Mesothelial cell of epicardium (in vitro differentiated cells): ENCODE data around the gene GSN. TPM values are rescaled to one million over a fixed set of nuclear protein-coding genes. Genes with fewer than 3 reads are reported as not detected.

Source experiments
- DNase-seq, 2 experiments: peaks; one replicate each; pipeline ENCODE4 v3.0.0; 2021; ENCODE audit warnings: low spot score in 2 of 2; ENCODE audit not compliant: unreplicated experiment in 2 of 2
- H3K27ac Mint-ChIP-seq: 2 replicates; pipeline ENCODE4 v1.8.0; 2021; ENCODE audit warnings: mixed read lengths
- H3K27me3 Mint-ChIP-seq: 2 replicates; pipeline ENCODE4 v1.8.0; 2021; ENCODE audit warnings: low read depth, mixed read lengths
- H3K36me3 Mint-ChIP-seq: 2 replicates; pipeline ENCODE4 v1.8.0; 2021; ENCODE audit warnings: mixed read lengths
- H3K4me1 Mint-ChIP-seq: 2 replicates; pipeline ENCODE4 v1.8.0; 2021; ENCODE audit warnings: mixed read lengths
- H3K4me3 Mint-ChIP-seq: 2 replicates; pipeline ENCODE4 v1.8.0; 2021; ENCODE audit warnings: mild to moderate bottlenecking, moderate library complexity, mixed read lengths
- H3K9me3 Mint-ChIP-seq: 2 replicates; pipeline ENCODE4 v1.8.0; 2021; ENCODE audit warnings: mixed read lengths
- CTCF ChIP-seq: fragments of 200-600 bp; sonication (generic); IDR thresholded peaks from one replicate; pipeline ENCODE4 v1.5.0; 2021; ENCODE audit warnings: antibody characterized with exemption; ENCODE audit not compliant: unreplicated experiment
- total RNA-seq: library from RNA; stranded (reverse); gene quantifications from 3 replicates; pipeline ENCODE4 v1.2.1, GENCODE V29; 2021

GSN gene
- total RNA-seq, 1 donor from 2014 or later = 114 TPM

GRCh38 chr9:121348221-121348620 lies 80.3 kb downstream of the GSN start:
- H3K9me3 Mint-ChIP-seq = no peaks in the 10 kb centered on the region
- peaks cover 13% of the 10 kb centered on the region for H3K36me3 Mint-ChIP-seq
- H3K4me1 Mint-ChIP-seq = peaks cover 33% of the 10 kb centered on the region
- H3K4me3 Mint-ChIP-seq = no peak overlapping the region
- peak overlapping the region; percentile 7 for H3K27ac Mint-ChIP-seq
- H3K27me3 Mint-ChIP-seq = no peaks in the 10 kb centered on the region
- TF ChIP-seq CTCF = no peak
- DNase-seq = no peak

- Mint-ChIP-seq H3K27ac (peak overlapping the region; percentile 44), H3K9me3 (no peaks in the 10 kb centered on the region), H3K4me1 (peaks cover 41% of the 10 kb centered on the region), H3K27me3 (no peaks in the 10 kb centered on the region), H3K36me3 (peaks cover 18% of the 10 kb centered on the region), H3K4me3 (no peak overlapping the region)
- no peak for TF ChIP-seq CTCF
- no peak for DNase-seq
Observed at GRCh38 chr9:121349009-121349408, 81.0 kb downstream of the GSN start.

GRCh38 chr9:121350036-121350435 lies 82.1 kb downstream of the GSN start:
- peaks cover 44% of the 10 kb centered on the region for H3K4me1 Mint-ChIP-seq
- H3K27ac Mint-ChIP-seq = peak overlapping the region; percentile 96
- H3K27me3 Mint-ChIP-seq = no peaks in the 10 kb centered on the region
- no peak for TF ChIP-seq CTCF
- DNase-seq = no peak
- no peak overlapping the region for H3K4me3 Mint-ChIP-seq
- peaks cover 20% of the 10 kb centered on the region for H3K36me3 Mint-ChIP-seq
- no peaks in the 10 kb centered on the region for H3K9me3 Mint-ChIP-seq

DNA sequence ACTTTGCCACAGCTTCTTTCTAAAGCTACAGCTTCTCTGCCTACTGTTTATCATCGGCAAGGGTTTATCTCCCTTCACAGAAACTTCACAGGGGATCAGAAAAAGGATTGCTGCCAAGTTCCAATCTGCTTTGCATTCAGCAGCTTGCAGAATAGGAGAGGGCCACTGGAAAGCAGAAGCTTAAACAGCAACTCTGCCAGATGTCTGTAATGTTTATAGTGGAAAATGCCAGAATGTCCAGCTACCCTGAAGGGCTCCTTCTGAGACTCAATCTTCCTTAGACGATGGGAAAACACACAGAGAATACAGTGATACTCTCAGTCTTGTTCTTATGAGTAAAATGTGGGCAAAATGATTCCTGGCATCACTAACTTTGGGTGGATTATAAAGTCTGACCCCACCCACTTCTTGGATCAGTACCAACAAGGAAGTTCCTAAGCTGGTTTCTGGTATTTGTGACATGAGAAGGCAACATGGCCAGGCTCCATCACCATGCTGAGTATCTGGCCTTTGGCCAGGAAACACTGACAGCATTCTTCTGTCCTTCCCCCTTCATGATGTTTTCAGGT lies 83.1 kb downstream of the GSN start:
- H3K4me3 Mint-ChIP-seq = no peak overlapping the region
- H3K27me3 Mint-ChIP-seq = no peaks in the 10 kb centered on the region
- H3K4me1 Mint-ChIP-seq = peaks cover 44% of the 10 kb centered on the region
- H3K36me3 Mint-ChIP-seq = peaks cover 23% of the 10 kb centered on the region
- TF ChIP-seq CTCF = no peak
- no peaks in the 10 kb centered on the region for H3K9me3 Mint-ChIP-seq
- H3K27ac Mint-ChIP-seq = peak overlapping the region; percentile 96
- DNase-seq = no peak

DNA sequence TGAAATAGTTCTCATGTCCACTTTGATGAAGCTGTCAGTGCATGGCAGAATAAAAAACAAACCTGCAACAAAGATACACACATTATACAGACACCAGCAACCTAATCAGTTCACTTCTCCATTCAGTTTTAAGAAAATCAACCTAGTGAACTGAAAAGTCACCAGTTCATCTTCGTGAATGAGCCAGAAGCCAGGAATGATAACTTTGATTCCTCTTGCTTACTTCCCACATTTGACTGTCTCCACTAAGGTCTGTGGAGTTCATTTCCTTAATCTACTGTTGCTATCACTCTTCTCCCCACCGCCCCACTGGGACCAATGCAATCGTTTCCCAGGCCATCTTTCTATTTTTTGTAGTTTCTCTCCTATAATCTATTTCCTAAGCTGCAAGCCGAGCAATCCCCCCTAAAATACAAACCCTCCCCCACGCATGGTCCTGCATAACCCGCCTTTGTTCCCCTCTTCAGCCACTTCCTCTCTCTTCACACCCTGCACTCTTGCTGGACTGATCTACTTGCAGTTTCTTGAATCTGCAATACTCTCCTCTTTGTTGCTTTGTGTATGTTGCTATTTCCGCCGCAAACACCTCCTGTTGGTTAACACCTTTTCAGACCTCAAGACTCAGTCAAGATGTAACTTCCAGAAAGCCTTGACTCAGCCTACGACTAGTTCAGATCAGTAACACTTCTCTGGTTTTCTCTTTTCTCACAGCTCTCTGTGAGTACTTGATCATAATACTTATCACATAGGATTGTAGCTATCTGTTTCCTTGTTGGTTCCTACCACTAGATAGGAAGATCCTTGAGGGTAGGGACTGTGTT lies 85.5 kb downstream of the GSN start:
- H3K4me3 Mint-ChIP-seq = no peak overlapping the region
- H3K27me3 Mint-ChIP-seq = no peaks in the 10 kb centered on the region
- H3K9me3 Mint-ChIP-seq = no peaks in the 10 kb centered on the region
- peak overlapping the region; percentile 61 for H3K27ac Mint-ChIP-seq
- DNase-seq = no peak
- no peak for TF ChIP-seq CTCF
- H3K36me3 Mint-ChIP-seq = peaks cover 15% of the 10 kb centered on the region
- peaks cover 43% of the 10 kb centered on the region for H3K4me1 Mint-ChIP-seq
